Type B pancreatic cell (in vitro differentiated cells): ENCODE results near the gene PIK3CB. TPM values are rescaled to one million over a fixed set of nuclear protein-coding genes. Genes with fewer than 3 reads are reported as not detected.

Experiments used
- DNase-seq: peaks from one replicate; pipeline ENCODE4 v3.0.0; 2021; ENCODE audit warnings: mixed read lengths; ENCODE audit not compliant: unreplicated experiment; ENCODE audit errors: extremely low spot score
- H3K27ac Mint-ChIP-seq: 2 replicates; pipeline ENCODE4 v1.8.0; 2021; ENCODE audit warnings: mild to moderate bottlenecking, mixed read lengths
- H3K27me3 Mint-ChIP-seq: 2 replicates; pipeline ENCODE4 v1.8.0; 2021; ENCODE audit warnings: mixed read lengths
- H3K36me3 Mint-ChIP-seq: 2 replicates; pipeline ENCODE4 v1.8.0; 2021; ENCODE audit warnings: mixed read lengths
- H3K4me1 Mint-ChIP-seq: one replicate; pipeline ENCODE4 v1.8.0; 2021; ENCODE audit warnings: mixed read lengths; ENCODE audit not compliant: unreplicated experiment
- H3K4me3 Mint-ChIP-seq: 2 replicates; pipeline ENCODE4 v1.8.0; 2021; ENCODE audit warnings: mild to moderate bottlenecking, mixed read lengths
- H3K9me3 Mint-ChIP-seq: 2 replicates; pipeline ENCODE4 v1.8.0; 2021; ENCODE audit warnings: mixed read lengths
- CTCF ChIP-seq: fragments of 200-600 bp; sonication (generic); conservative IDR thresholded peaks from 2 replicates; pipeline ENCODE4 v1.5.0; 2021; ENCODE audit warnings: antibody characterized with exemption, mild to moderate bottlenecking
- long read RNA-seq: library from polyadenylated mRNA; unstranded; transcript quantifications from one replicate; pipeline ENCODE4 v2.0.0, GENCODE V29; 2020
- total RNA-seq: library from RNA; stranded (reverse); gene quantifications from 2 replicates; pipeline ENCODE4 v1.2.1, GENCODE V29; 2021; ENCODE audit warnings: low replicate concordance

The PIK3CB gene
- total RNA-seq = 14.8 and 16.7 TPM in 2 replicates
- long read RNA-seq, partial matches to known transcripts = 5 of 5 reads
- long read RNA-seq, other reads (novel, unspliced or antisense) = 0 of 5 reads

GRCh38 chr3:138834596-138835396 is at the start of gene PIK3CB:
PIK3CB (minus strand) TSS chr3:138834928; CDS start chr3:138759343, 75,585 bp downstream.
- Mint-ChIP-seq H3K36me3 (peaks cover 7% of the 10 kb centered on the region), H3K4me3 (peak within 1 kb of the TSS; percentile 91), H3K4me1 (peaks cover 7% of the 10 kb centered on the region), H3K27ac (peak within 1 kb of the TSS; percentile 92), H3K27me3 (no peaks in the 10 kb centered on the region), H3K9me3 (no peaks in the 10 kb centered on the region)
- peak; percentile 34 for TF ChIP-seq CTCF
- peak; percentile 93 for DNase-seq

- Mint-ChIP-seq H3K27me3 (no peaks in the 10 kb centered on the region), H3K36me3 (no peaks in the 10 kb centered on the region), H3K4me3 (no peak overlapping the region), H3K9me3 (peaks cover 1% of the 10 kb centered on the region), H3K27ac (no peak overlapping the region), H3K4me1 (no peaks in the 10 kb centered on the region)
- TF ChIP-seq CTCF = no peak
- no peak for DNase-seq
Measured at GRCh38 chr3:138881233-138881632, 46.5 kb upstream of the PIK3CB start.

GRCh38 chr3:138879541-138880380 is 45.0 kb upstream of the PIK3CB start:
- Mint-ChIP-seq H3K4me1 (no peaks in the 10 kb centered on the region), H3K9me3 (peaks cover 11% of the 10 kb centered on the region), H3K36me3 (no peaks in the 10 kb centered on the region), H3K4me3 (no peak overlapping the region), H3K27ac (no peak overlapping the region), H3K27me3 (no peaks in the 10 kb centered on the region)
- DNase-seq = no peak
- no peak for TF ChIP-seq CTCF

- Mint-ChIP-seq H3K27ac (no peak overlapping the region), H3K4me3 (no peak overlapping the region), H3K27me3 (no peaks in the 10 kb centered on the region), H3K4me1 (no peaks in the 10 kb centered on the region), H3K9me3 (peaks cover 11% of the 10 kb centered on the region), H3K36me3 (no peaks in the 10 kb centered on the region)
- TF ChIP-seq CTCF = no peak
- no peak for DNase-seq
Measured at GRCh38 chr3:138877226-138877625, 42.5 kb upstream of the PIK3CB start.

GRCh38 chr3:138875754-138876664 is 41.3 kb upstream of the PIK3CB start:
- peaks cover 11% of the 10 kb centered on the region for H3K9me3 Mint-ChIP-seq
- no peaks in the 10 kb centered on the region for H3K27me3 Mint-ChIP-seq
- H3K4me3 Mint-ChIP-seq = no peak overlapping the region
- no peak for DNase-seq
- H3K27ac Mint-ChIP-seq = no peak overlapping the region
- no peaks in the 10 kb centered on the region for H3K4me1 Mint-ChIP-seq
- no peaks in the 10 kb centered on the region for H3K36me3 Mint-ChIP-seq
- no peak for TF ChIP-seq CTCF
